ENCODE data around the gene SV2C. TPM values are rescaled to one million over a fixed set of nuclear protein-coding genes. Genes with fewer than 3 reads are reported as not detected.
"Not testable (repeated sequence)": the region's sequence is repeated elsewhere in the genome, so short reads cannot be mapped to it uniquely, and the experiment has no call there.

Gene SV2C
- total RNA-seq, 1 donor from 2014 or later, result not detected

DNA sequence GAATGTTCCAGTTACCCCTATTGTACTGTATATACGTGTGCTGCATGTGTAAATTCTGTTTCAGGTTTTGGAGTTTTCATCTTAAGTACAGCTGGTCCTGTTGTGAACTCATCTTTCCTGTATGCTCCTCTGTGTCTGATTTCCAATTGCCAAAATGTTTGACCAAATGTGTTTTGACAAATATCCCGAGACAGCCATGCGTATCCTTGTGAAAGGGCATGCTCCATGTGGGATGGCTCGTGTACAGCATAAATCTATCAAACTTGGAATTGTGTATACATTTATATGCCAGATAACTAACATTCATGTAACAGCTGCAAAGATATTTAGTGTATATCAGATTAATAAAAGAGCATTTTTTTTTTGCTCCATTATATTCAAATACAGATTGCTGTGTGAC, 250.4 kb downstream of the SV2C start:
- no peaks in the 10 kb centered on the region for H3K9me3 Mint-ChIP-seq (ENCODE audit: unreplicated experiment)
- H3K27me3 Mint-ChIP-seq (ENCODE audit: unreplicated experiment), result peaks cover 8% of the 10 kb centered on the region
- H3K4me1 Mint-ChIP-seq (ENCODE audit: unreplicated experiment), result peaks cover 14% of the 10 kb centered on the region
- TF ChIP-seq, protein P1, sequence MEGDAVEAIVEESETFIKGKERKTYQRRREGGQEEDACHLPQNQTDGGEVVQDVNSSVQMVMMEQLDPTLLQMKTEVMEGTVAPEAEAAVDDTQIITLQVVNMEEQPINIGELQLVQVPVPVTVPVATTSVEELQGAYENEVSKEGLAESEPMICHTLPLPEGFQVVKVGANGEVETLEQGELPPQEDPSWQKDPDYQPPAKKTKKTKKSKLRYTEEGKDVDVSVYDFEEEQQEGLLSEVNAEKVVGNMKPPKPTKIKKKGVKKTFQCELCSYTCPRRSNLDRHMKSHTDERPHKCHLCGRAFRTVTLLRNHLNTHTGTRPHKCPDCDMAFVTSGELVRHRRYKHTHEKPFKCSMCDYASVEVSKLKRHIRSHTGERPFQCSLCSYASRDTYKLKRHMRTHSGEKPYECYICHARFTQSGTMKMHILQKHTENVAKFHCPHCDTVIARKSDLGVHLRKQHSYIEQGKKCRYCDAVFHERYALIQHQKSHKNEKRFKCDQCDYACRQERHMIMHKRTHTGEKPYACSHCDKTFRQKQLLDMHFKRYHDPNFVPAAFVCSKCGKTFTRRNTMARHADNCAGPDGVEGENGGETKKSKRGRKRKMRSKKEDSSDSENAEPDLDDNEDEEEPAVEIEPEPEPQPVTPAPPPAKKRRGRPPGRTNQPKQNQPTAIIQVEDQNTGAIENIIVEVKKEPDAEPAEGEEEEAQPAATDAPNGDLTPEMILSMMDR (IDR thresholded peaks at IDR 0.05), result no peak
- no peak for DNase-seq (ENCODE audit: extremely low spot score, unreplicated experiment)
- no peak overlapping the region for H3K4me3 Mint-ChIP-seq (ENCODE audit: unreplicated experiment)
- H3K27ac Mint-ChIP-seq (ENCODE audit: unreplicated experiment), result no peak overlapping the region
- no peaks in the 10 kb centered on the region for H3K36me3 Mint-ChIP-seq (ENCODE audit: unreplicated experiment)

DNA sequence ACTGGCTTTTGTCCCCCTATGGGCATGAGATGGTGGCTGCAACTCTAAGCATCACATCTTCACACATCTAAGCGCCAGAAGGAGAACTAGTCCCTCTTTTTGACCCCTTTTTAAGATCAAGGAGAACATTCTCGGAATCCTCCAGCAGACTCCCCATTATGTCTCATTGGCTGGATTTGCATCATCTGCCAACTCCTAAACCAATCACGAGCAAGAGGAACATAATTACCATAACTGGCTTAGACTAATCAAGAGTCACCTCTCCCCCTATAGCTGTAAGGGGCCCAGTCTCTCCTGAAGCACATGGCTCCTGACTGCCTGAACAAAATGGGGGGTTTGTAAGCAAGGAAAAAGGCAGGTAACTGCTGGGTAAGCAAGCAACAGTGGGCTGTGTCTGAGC, 251.4 kb downstream of the SV2C start:
- no peaks in the 10 kb centered on the region for H3K36me3 Mint-ChIP-seq (ENCODE audit: unreplicated experiment)

DNA sequence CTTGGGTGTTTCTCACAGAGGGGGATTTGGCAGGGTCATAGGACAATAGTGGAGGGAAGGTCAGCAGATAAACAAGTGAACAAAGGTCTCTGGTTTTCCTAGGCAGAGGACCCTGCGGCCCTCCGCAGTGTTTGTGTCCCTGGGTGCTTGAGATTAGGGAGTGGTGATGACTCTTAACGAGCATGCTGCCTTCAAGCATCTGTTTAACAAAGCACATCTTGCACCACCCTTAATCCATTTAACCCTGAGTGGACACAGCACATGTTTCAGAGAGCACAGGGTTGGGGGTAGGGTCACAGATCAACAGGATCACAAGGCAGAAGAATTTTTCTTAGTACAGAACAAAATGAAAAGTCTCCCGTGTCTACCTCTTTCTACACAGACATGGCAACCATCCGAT, 252.3 kb downstream of the SV2C start:
- H3K4me3 Mint-ChIP-seq (ENCODE audit: unreplicated experiment); H3K9me3 Mint-ChIP-seq (ENCODE audit: unreplicated experiment); DNase-seq (ENCODE audit: extremely low spot score, unreplicated experiment); H3K36me3 Mint-ChIP-seq (ENCODE audit: unreplicated experiment); H3K27ac Mint-ChIP-seq (ENCODE audit: unreplicated experiment); H3K27me3 Mint-ChIP-seq (ENCODE audit: unreplicated experiment): not testable (repeated sequence)
- H3K4me1 Mint-ChIP-seq (ENCODE audit: unreplicated experiment), result peaks cover 14% of the 10 kb centered on the region

More for the DNA sequence above, 251.4 kb downstream of the SV2C start:
- H3K27me3 Mint-ChIP-seq (ENCODE audit: unreplicated experiment), result peaks cover 8% of the 10 kb centered on the region
- H3K4me3 Mint-ChIP-seq (ENCODE audit: unreplicated experiment), result no peak overlapping the region
- no peak for DNase-seq (ENCODE audit: extremely low spot score, unreplicated experiment)
- peaks cover 14% of the 10 kb centered on the region for H3K4me1 Mint-ChIP-seq (ENCODE audit: unreplicated experiment)
- TF ChIP-seq, protein P1 (IDR thresholded peaks at IDR 0.05), result no peak
- H3K9me3 Mint-ChIP-seq (ENCODE audit: unreplicated experiment), result no peaks in the 10 kb centered on the region
- H3K27ac Mint-ChIP-seq (ENCODE audit: unreplicated experiment), result no peak overlapping the region

DNA sequence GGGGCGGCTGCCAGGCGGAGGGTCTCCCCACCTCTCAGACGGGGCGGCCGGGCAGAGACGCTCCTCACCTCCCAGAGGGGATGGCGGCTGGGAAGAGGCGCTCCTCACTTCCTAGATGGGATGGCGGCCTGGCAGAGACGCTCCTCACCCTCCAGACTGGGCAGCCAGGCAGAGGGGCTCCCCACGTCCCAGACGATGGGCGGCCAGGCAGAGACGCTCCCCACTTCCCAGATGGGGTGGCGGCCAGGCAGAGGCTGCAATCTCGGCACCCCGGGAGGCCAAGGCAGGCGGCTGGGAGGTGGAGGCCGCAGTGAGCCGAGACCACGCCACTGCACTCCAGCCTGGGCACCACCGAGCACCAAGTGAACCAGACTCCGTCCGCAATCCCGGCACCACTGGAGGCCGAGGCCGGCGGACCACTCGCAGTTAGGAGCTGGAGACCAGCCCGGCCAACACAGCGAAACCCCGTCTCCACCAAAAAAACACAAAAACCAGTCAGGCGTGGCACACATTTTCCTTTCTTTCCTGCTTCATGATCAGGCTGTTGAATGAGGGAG, 253.1 kb downstream of the SV2C start:
- not testable (repeated sequence) for H3K36me3 Mint-ChIP-seq (ENCODE audit: unreplicated experiment); H3K27ac Mint-ChIP-seq (ENCODE audit: unreplicated experiment); DNase-seq (ENCODE audit: extremely low spot score, unreplicated experiment); H3K27me3 Mint-ChIP-seq (ENCODE audit: unreplicated experiment); H3K9me3 Mint-ChIP-seq (ENCODE audit: unreplicated experiment); H3K4me3 Mint-ChIP-seq (ENCODE audit: unreplicated experiment)
- H3K4me1 Mint-ChIP-seq (ENCODE audit: unreplicated experiment), result peaks cover 14% of the 10 kb centered on the region

DNA sequence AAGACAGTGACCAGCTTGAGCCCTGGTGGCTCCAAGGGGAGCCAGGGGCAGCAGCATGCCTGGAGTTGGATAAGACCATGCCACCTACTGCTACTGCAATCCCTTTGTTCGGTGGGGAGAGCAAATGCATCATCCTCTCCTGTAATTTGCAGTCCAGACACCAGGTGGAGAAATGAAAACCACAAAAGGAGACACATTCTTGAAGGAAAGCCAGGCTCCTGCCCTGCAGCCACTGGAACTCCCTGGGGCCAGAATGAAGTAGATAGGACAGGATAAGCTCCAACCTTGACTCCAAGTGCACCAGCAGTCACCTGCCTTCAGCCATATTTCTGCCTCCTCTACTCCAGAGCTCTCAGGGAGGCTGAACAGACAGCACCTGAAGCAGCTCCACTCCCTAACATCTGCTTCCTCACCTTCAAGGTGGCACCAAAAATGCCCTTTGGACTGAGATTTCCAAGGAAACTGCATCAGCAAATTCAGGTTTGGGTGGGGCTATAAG, 254.8 kb downstream of the SV2C start:
- no peak overlapping the region for H3K4me3 Mint-ChIP-seq (ENCODE audit: unreplicated experiment)
- H3K36me3 Mint-ChIP-seq (ENCODE audit: unreplicated experiment), result no peaks in the 10 kb centered on the region
- peaks cover 8% of the 10 kb centered on the region for H3K27me3 Mint-ChIP-seq (ENCODE audit: unreplicated experiment)
- H3K27ac Mint-ChIP-seq (ENCODE audit: unreplicated experiment), result no peak overlapping the region
- H3K4me1 Mint-ChIP-seq (ENCODE audit: unreplicated experiment), result peaks cover 11% of the 10 kb centered on the region
- TF ChIP-seq, protein P1 (IDR thresholded peaks at IDR 0.05), result peak; percentile 64
- DNase-seq (ENCODE audit: extremely low spot score, unreplicated experiment), result no peak
- H3K9me3 Mint-ChIP-seq (ENCODE audit: unreplicated experiment), result no peaks in the 10 kb centered on the region

DNA sequence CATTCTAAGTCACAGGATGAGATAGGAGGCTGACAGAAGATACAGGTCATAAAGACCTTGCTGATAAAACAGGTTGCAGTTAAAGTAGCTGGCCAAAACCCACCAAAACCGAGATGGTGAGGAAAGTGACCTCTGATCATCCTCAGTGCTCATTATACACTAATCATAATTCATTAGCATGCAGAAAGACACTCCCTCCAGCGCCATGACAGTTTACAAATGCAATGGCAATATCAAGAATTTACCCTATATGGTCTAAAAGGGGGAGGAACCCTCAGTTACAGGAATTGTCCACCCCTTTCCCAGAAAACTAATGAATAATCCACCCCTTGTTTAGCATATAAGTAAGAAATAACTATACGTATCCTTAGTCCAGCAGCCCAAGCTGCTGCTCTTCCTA, 256.7 kb downstream of the SV2C start:
- H3K36me3 Mint-ChIP-seq (ENCODE audit: unreplicated experiment), result no peaks in the 10 kb centered on the region
- no peak for DNase-seq (ENCODE audit: extremely low spot score, unreplicated experiment)
- TF ChIP-seq, protein P1 (IDR thresholded peaks at IDR 0.05), result no peak
- peaks cover 11% of the 10 kb centered on the region for H3K4me1 Mint-ChIP-seq (ENCODE audit: unreplicated experiment)
- H3K27ac Mint-ChIP-seq (ENCODE audit: unreplicated experiment), result no peak overlapping the region
- no peaks in the 10 kb centered on the region for H3K9me3 Mint-ChIP-seq (ENCODE audit: unreplicated experiment)
- no peak overlapping the region for H3K4me3 Mint-ChIP-seq (ENCODE audit: unreplicated experiment)
- H3K27me3 Mint-ChIP-seq (ENCODE audit: unreplicated experiment), result peaks cover 2% of the 10 kb centered on the region
